C1 segment of cervical spinal cord (tissue), 14 donors: ENCODE data around the gene OST4.

Experiments used
- DNase-seq, 14 donors: peaks; one replicate each; lab custom pipeline; 2025; lab: John Stamatoyannopoulos, UW

Gene OST4

GRCh38 chr2:27027211-27027651 is 44.2 kb downstream of the OST4 start:
- no peak for DNase-seq

GRCh38 chr2:27025861-27026851 is 45.3 kb downstream of the OST4 start:
- DNase-seq: no peak

- DNase-seq: no peak
Measured at GRCh38 chr2:27025281-27025800, 46.1 kb downstream of the OST4 start.

GRCh38 chr2:27024812-27025211 is 46.6 kb downstream of the OST4 start:
- no peak for DNase-seq

- DNase-seq: no peak
Measured at GRCh38 chr2:27024188-27024587, 47.3 kb downstream of the OST4 start.

- DNase-seq: no peak
Measured at GRCh38 chr2:27023740-27024139, 47.7 kb downstream of the OST4 start.

GRCh38 chr2:27021253-27022049 is 50.0 kb downstream of the OST4 start:
- DNase-seq: no peak
